ENCODE measurements around the gene ST8SIA6. TPM values are rescaled to one million over a fixed set of nuclear protein-coding genes. Genes with fewer than 3 reads are reported as not detected.

Gene ST8SIA6
- total RNA-seq, 1 experiment from 2014 or later: 0.14 TPM

DNA sequence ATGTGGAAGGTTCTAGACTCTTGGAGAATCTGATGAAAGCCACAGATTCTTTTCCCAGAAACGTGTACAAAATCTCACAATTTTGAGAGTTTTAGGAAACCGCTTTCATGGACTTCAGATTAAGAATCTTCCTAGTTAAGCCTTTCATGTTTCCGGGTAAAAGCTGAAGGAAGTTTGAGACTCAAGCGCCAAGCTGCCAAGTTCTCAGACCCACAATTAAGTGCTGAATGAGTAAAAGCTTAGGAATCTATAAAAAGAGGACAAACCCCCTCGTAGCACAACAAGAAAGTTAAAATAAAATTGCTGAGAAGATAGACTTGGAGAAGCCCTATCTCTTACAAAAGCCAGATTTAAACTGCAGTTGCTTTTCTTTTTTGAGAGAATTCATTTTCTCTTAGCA lies 99.6 kb downstream of the ST8SIA6 start:
- Mint-ChIP-seq H3K27ac (ENCODE audit: unreplicated experiment) (no peak overlapping the region), H3K9me3 (ENCODE audit: low read depth, unreplicated experiment) (no peaks in the 10 kb centered on the region), H3K4me3 (ENCODE audit: low read depth, unreplicated experiment) (no peak overlapping the region), H3K4me1 (ENCODE audit: low read depth, unreplicated experiment) (peaks cover 30% of the 10 kb centered on the region), H3K36me3 (ENCODE audit: insufficient read depth, unreplicated experiment) (peaks cover 4% of the 10 kb centered on the region), H3K27me3 (ENCODE audit: unreplicated experiment) (no peaks in the 10 kb centered on the region)
- CTCF ChIA-PET: no interaction called here
- intact Hi-C loops (cut with micrococcal nuclease; ENCODE audit: unreplicated experiment): loop anchor here (5.0 kb wide), 1 partner anchor 33 kb away; no protein-coding TSS in a partner anchor
- no peak for DNase-seq
- BruUV-seq (replicated peaks): no TSS peak
- TF ChIP-seq, protein P1, sequence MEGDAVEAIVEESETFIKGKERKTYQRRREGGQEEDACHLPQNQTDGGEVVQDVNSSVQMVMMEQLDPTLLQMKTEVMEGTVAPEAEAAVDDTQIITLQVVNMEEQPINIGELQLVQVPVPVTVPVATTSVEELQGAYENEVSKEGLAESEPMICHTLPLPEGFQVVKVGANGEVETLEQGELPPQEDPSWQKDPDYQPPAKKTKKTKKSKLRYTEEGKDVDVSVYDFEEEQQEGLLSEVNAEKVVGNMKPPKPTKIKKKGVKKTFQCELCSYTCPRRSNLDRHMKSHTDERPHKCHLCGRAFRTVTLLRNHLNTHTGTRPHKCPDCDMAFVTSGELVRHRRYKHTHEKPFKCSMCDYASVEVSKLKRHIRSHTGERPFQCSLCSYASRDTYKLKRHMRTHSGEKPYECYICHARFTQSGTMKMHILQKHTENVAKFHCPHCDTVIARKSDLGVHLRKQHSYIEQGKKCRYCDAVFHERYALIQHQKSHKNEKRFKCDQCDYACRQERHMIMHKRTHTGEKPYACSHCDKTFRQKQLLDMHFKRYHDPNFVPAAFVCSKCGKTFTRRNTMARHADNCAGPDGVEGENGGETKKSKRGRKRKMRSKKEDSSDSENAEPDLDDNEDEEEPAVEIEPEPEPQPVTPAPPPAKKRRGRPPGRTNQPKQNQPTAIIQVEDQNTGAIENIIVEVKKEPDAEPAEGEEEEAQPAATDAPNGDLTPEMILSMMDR (IDR thresholded peaks at IDR 0.05; ENCODE audit: unreplicated experiment): no peak

DNA sequence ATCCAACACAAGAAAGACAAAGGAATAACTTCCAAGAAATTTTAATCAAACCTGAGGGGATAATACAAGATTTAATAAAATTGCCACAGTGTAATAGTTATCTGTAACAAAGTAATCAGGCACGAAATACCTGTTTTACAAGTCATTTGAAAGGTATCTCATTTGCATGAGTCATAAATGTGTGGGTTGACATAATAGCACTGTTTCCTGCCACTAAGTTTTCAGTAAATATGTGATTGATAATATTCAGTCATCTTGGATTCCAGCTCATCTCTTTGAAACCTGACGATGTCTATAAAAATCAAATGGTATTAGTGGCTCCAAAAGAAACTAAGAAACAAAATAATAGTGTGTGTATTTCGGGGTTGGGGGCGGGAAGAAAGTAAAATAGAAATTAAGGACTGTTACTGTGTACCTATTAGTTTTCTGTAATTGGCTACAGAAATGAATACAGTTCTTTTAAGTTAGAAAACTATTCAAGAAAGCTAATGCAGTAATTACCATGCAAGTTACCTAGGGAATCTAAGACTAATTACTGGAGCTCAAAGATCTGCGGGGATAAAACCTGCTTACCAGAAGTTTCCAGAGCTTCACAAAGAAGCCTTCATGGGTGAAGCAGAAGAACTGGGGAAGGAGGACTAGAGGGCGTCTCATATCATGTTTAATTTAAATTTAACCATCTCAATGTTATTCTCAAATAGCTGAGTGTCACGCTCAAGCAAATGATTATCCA lies 100.7 kb downstream of the ST8SIA6 start:
- Mint-ChIP-seq H3K4me1 (ENCODE audit: low read depth, unreplicated experiment) (peaks cover 40% of the 10 kb centered on the region), H3K4me3 (ENCODE audit: low read depth, unreplicated experiment) (no peak overlapping the region), H3K9me3 (ENCODE audit: low read depth, unreplicated experiment) (no peaks in the 10 kb centered on the region), H3K27me3 (ENCODE audit: unreplicated experiment) (no peaks in the 10 kb centered on the region), H3K36me3 (ENCODE audit: insufficient read depth, unreplicated experiment) (peaks cover 6% of the 10 kb centered on the region), H3K27ac (ENCODE audit: unreplicated experiment) (peak overlapping the region; percentile 75)
- CTCF ChIA-PET: no interaction called here
- TF ChIP-seq, protein P1 (IDR thresholded peaks at IDR 0.05; ENCODE audit: unreplicated experiment): no peak
- no peak for DNase-seq
- BruUV-seq (replicated peaks): no TSS peak
- intact Hi-C loops (cut with micrococcal nuclease; ENCODE audit: unreplicated experiment): loop anchor here (5.0 kb wide), 1 partner anchor 34 kb away; no protein-coding TSS in a partner anchor

DNA sequence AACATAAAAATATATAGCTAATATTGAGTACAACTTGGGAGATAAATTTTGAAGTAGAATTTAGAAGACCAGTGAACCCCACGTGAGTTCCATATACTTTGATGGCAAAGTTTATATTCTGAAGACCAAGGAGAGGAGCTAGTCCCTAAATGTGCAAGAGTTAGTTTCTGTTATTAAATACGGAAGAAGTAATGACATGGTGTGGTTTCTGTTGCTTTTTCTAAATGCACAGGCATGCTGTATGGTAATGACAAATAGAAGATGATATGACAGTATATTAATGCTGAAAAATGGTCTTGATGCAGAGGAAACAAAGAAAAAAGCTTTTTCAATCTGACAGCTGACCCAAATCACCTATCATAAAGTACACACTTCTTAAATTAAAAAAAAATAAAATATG lies 101.8 kb downstream of the ST8SIA6 start:
- H3K27ac Mint-ChIP-seq (ENCODE audit: unreplicated experiment): no peak overlapping the region
- H3K4me3 Mint-ChIP-seq (ENCODE audit: low read depth, unreplicated experiment): no peak overlapping the region
- H3K27me3 Mint-ChIP-seq (ENCODE audit: unreplicated experiment): no peaks in the 10 kb centered on the region
- peaks cover 43% of the 10 kb centered on the region for H3K4me1 Mint-ChIP-seq (ENCODE audit: low read depth, unreplicated experiment)
- peaks cover 6% of the 10 kb centered on the region for H3K36me3 Mint-ChIP-seq (ENCODE audit: insufficient read depth, unreplicated experiment)
- H3K9me3 Mint-ChIP-seq (ENCODE audit: low read depth, unreplicated experiment): no peaks in the 10 kb centered on the region
- TF ChIP-seq, protein P1 (IDR thresholded peaks at IDR 0.05; ENCODE audit: unreplicated experiment): no peak
- intact Hi-C loops (cut with micrococcal nuclease; ENCODE audit: unreplicated experiment): loop anchor here (5.0 kb wide), 1 partner anchor 35 kb away; no protein-coding TSS in a partner anchor
- DNase-seq: no peak
- CTCF ChIA-PET: no interaction called here
- no TSS peak for BruUV-seq (replicated peaks)

DNA sequence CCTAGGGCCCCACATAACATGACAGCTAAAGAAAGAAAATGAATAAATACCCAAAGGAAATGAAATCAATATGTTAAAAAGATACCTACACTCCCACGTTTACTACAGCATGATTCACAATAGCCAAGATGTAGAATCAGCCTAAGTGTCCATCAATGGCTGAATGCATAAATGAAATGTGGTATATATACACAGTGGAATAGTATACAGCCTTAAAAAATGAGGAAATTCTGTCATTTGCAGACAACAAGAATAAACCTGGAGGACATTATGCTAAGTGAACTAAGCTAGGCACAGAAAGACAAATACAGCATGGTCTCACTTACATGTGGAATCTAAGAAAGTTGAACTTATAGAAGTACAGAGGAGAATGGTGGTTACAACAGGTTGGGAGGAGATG lies 102.9 kb downstream of the ST8SIA6 start:
- no peak for DNase-seq
- no peak overlapping the region for H3K27ac Mint-ChIP-seq (ENCODE audit: unreplicated experiment)
- CTCF ChIA-PET: no interaction called here
- peaks cover 43% of the 10 kb centered on the region for H3K4me1 Mint-ChIP-seq (ENCODE audit: low read depth, unreplicated experiment)
- H3K36me3 Mint-ChIP-seq (ENCODE audit: insufficient read depth, unreplicated experiment): peaks cover 6% of the 10 kb centered on the region
- TF ChIP-seq, protein P1 (IDR thresholded peaks at IDR 0.05; ENCODE audit: unreplicated experiment): no peak
- no TSS peak for BruUV-seq (replicated peaks)
- no peak overlapping the region for H3K4me3 Mint-ChIP-seq (ENCODE audit: low read depth, unreplicated experiment)
- intact Hi-C loops (cut with micrococcal nuclease; ENCODE audit: unreplicated experiment): loop anchor here (5.0 kb wide), 1 partner anchor 36 kb away; no protein-coding TSS in a partner anchor
- H3K27me3 Mint-ChIP-seq (ENCODE audit: unreplicated experiment): no peaks in the 10 kb centered on the region
- H3K9me3 Mint-ChIP-seq (ENCODE audit: low read depth, unreplicated experiment): no peaks in the 10 kb centered on the region
